Measurements from ENCODE around the gene COQ8A.

DNA sequence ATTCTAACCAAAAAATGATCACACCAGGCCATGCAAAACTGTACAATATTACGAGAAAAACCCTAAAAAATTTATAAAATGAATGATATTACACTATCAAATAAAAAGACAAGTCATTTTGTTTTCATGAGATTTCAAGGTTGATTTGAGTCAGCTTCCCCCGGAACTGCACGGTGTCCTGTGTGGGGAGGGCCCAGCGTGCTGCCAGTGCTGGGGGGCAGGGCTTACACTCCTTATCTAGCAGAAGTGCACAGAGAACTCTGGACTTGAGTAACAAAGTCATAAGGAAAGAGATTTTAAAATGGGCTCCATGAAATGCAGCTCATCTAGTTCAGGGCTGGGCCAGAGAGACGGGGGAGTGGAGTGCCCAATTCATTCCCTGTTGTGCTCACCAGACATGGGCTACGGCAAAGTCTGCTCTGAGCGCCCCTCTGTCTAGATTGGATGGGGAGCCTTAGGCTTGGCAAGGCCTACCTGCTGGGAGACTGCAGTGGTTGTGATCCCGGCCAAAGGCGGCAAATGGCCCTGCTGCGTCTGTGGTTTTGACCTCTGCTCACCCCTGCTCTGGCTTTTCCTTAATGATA is 50.1 kb downstream of the COQ8A start:
- TF ChIP-seq, protein P1, sequence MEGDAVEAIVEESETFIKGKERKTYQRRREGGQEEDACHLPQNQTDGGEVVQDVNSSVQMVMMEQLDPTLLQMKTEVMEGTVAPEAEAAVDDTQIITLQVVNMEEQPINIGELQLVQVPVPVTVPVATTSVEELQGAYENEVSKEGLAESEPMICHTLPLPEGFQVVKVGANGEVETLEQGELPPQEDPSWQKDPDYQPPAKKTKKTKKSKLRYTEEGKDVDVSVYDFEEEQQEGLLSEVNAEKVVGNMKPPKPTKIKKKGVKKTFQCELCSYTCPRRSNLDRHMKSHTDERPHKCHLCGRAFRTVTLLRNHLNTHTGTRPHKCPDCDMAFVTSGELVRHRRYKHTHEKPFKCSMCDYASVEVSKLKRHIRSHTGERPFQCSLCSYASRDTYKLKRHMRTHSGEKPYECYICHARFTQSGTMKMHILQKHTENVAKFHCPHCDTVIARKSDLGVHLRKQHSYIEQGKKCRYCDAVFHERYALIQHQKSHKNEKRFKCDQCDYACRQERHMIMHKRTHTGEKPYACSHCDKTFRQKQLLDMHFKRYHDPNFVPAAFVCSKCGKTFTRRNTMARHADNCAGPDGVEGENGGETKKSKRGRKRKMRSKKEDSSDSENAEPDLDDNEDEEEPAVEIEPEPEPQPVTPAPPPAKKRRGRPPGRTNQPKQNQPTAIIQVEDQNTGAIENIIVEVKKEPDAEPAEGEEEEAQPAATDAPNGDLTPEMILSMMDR (IDR thresholded peaks at IDR 0.05; ENCODE audit: borderline replicate concordance, extremely low read depth, low read length, poor library complexity, severe bottlenecking): no peak
- TF ChIP-seq EZH2 (IDR thresholded peaks at IDR 0.05; ENCODE audit: borderline replicate concordance, low read depth, low read length, severe bottlenecking): no peak

Measured in DND-41 (cell line).